MM.1S (cell line): ENCODE results near the gene EEF2KMT.
"Not testable (repeated sequence)": the region's sequence is repeated elsewhere in the genome, so short reads cannot be mapped to it uniquely, and the experiment has no call there.

ENCODE experiments used
- EZH2 ChIP-seq: fragments of 300-600 bp; sonication (generic); optimal IDR thresholded peaks from 2 replicates; pipeline ENCODE3; 2017; ENCODE audit warnings: low read depth, mild to moderate bottlenecking, antibody characterized with exemption, low read length, mixed read lengths
- EZH2phosphoT487 ChIP-seq: fragments of 300-600 bp; sonication (generic); IDR thresholded peaks from 2 replicates; pipeline ENCODE4 v1.6.1; 2018; ENCODE audit warnings: antibody characterized with exemption, low read length
- TF ChIP-seq, protein P1 (sequence below): fragments of 300-600 bp; sonication (generic); IDR thresholded peaks from 2 replicates; pipeline ENCODE4 v1.5.1; 2016; ENCODE audit warnings: antibody characterized with exemption, low read length, mixed read lengths

DNA sequence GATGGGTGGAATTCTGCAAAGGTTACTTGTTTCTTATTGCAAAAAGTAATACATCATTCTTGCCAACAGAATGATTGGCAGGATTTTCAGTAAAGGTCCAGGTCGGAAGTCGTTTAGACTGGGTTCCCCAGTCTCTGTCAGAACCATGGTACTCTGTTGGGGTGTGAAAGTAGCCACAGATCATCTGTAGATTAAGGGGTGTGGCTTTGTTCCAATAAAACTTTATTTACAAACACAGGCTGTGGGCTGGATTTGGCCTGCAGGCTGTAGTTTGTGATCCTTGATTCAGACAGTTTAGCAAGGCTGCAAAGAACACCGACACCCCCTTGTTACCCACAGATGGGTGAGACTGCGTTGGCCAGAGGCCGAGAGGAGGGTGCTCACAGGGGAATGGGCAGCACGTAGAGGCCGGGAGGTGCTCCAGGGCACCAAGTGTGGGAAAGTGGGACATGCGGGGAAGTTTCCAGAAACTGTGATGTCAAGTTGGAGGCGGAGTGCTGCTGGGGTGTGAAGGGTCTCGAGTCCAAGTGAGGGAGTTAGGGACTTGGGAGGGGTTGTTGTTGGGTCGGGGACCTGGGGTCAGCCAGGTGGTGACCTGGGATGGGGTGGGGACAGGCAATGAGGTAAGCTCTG is 13.4 kb downstream of the EEF2KMT start:
- TF ChIP-seq, protein P1, sequence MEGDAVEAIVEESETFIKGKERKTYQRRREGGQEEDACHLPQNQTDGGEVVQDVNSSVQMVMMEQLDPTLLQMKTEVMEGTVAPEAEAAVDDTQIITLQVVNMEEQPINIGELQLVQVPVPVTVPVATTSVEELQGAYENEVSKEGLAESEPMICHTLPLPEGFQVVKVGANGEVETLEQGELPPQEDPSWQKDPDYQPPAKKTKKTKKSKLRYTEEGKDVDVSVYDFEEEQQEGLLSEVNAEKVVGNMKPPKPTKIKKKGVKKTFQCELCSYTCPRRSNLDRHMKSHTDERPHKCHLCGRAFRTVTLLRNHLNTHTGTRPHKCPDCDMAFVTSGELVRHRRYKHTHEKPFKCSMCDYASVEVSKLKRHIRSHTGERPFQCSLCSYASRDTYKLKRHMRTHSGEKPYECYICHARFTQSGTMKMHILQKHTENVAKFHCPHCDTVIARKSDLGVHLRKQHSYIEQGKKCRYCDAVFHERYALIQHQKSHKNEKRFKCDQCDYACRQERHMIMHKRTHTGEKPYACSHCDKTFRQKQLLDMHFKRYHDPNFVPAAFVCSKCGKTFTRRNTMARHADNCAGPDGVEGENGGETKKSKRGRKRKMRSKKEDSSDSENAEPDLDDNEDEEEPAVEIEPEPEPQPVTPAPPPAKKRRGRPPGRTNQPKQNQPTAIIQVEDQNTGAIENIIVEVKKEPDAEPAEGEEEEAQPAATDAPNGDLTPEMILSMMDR = not testable (repeated sequence)
- TF ChIP-seq EZH2, EZH2phosphoT487: not testable (repeated sequence)
